Activated effector memory CD4-positive, alpha-beta T cell treated with Interleukin-2 at 50 U/mL for 16 hours (primary cell): ENCODE measurements around the gene GTPBP2.
"Not testable (repeated sequence)": the region's sequence is repeated elsewhere in the genome, so short reads cannot be mapped to it uniquely, and the experiment has no call there.

Source experiments
- DNase-seq: peaks from one replicate; pipeline ENCODE4 v3.0.0-alpha.2; 2020

GTPBP2 gene

DNA sequence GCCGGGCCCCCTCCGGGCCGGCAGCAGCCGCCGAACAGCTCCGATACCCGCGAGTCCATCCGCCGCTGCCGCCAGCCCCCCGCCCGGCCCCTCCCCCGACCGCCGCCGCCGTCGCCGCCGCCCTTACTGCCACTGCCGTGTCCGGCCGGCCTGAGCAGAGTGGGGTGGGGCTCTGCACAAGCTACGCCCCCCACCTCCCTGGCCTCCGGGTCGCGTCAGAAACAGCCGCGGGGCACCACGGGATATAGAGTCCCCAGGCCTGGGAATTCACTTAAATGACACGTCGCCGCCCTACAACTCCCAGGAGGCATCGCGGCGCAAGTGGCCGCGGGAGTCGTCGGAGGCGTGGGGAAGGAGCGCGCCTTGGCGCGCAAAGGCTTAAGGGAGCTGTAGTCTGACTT, at the start of gene GTPBP2:
GTPBP2 (minus strand) TSS at position 161 of the 401 bp plus-strand sequence; CDS start at position 59, 102 bp downstream.
- peak; percentile 94 for DNase-seq

DNA sequence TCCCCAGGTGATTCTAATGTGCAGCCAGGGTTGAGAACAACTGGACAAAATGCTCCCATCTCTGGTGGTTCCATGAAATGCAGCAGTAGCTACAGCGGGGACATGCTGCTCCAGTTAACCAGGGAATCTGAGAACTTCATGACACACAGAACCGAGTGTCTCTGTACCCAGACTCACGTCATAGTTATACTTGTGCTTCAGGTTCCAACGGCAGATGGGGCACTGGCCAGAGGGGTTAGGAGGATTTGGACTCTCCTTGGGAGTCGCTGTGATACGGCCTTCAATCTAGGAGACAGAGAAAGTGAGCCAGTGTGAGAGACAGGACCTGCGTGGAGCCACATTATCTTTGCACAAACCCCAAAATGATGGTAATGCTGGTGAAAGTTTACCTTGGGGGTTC, 49.3 kb upstream of the GTPBP2 start:
- DNase-seq, result no peak

DNA sequence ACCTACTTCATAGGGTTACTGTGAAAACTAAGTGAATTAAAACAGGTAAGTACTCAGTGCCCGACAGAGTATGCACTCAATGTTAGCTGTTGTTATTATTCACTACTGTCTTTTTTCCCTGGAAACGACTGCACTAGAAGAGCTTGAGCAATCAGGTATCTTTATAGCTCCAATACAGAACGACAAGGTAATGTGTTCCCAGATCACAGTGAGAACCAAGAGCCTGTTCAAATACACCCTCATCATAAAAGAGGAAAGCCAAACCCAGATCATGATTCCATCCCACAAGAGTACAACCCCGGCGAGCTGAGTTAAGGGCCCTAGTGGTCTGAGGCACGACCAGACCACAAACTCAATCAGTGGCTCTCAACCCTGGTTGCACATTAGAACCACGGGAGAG, 48.7 kb upstream of the GTPBP2 start:
- DNase-seq, result no peak

- no peak for DNase-seq
Measured at GRCh38 chr6:43676962-43677606, 48.0 kb upstream of the GTPBP2 start.

- no peak for DNase-seq
Measured at GRCh38 chr6:43674921-43675320, 45.9 kb upstream of the GTPBP2 start.

DNA sequence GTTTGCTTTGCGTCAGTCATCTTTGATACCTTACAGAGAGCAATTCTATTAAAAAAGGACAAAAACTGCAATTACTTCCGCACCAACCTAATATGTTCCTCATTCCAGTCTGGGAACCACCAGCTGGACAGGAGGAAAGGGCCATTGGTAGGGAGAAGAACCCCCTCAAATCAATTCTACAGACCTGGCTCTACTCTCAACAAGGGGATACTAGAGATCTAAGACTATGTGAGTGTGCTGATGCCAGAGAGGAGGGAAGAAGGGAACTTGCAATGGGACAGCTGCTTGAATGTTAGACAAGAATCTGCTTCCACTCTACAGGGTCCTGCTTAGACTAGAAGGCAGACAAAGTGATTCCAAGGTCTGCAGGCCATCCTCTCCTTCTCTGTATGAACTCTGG, 45.2 kb upstream of the GTPBP2 start:
- no peak for DNase-seq

DNA sequence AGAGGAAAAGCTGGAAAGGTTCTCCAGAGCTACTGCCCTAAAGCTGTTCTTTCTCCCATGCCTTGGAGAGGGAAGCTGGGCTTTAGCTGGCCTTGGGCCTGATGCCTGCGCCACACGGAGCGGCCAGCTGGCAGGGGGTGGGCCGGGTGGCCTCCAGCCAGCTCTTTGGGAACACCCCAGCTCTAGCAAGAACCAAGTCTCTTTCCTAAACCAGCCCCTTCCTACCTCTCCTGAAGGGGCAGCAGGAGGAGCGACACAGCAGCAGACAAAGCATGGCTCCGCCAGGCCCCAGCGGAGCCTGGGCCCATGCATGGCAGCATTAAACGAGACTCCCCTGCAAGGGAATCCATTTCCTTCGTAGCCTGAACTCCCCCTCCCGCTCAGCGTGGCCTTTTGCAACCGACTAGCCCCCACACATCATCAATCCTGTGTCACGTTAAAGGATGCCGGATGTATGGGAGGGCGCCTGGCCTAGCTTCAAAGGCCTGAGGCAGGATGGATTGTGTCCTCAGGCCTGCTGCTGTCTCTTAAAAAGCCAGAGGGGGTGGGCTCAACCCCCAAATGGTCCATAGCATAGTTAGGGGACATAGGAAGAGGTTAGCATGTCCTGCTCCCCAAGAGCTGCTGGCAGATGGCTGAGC, 44.5 kb upstream of the GTPBP2 start:
- no peak for DNase-seq

- no peak for DNase-seq
Measured at GRCh38 chr6:43671801-43672690, 43.0 kb upstream of the GTPBP2 start.

DNA sequence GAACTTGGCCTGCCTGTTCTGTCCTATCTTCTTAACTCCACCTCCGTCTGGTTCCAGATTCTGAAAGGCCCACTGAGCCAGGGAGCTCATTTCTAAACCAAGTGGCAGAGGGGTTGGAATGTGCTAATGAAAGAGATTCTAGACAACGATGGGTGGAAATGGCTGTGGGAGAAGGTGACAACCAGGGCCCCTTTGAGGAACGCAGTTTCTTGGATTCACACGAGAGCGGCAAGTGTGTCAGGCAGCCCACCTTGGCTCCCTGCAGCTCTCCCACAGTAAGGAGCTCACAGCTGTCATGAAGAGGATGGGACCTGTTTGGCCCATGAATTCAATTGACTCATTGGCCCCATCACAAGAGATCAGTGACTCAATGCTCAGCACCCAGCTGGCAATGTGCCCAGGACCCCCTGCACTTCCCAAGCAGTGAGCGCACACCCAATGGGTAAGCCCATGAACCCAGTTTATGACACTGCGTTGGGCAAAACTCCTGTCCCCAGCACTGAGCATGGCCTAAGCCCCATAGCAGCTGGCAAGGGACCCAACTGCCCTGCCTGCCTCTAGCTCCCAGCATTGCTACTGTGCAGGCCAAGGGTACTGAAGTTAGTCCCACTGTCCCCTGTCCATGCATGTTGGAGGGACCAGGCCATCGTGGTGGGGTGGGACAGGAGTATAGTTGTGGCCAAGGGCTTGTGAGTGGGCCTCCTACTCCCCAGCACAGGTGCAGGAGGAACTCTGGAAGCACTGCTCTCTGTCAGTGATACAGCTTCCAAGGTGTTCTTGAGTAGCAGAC, 42.1 kb upstream of the GTPBP2 start:
- no peak for DNase-seq

- no peak for DNase-seq
Measured at GRCh38 chr6:43670623-43670986, 41.5 kb upstream of the GTPBP2 start.

- DNase-seq, result no peak
Measured at GRCh38 chr6:43669922-43670622, 41.0 kb upstream of the GTPBP2 start.

DNA sequence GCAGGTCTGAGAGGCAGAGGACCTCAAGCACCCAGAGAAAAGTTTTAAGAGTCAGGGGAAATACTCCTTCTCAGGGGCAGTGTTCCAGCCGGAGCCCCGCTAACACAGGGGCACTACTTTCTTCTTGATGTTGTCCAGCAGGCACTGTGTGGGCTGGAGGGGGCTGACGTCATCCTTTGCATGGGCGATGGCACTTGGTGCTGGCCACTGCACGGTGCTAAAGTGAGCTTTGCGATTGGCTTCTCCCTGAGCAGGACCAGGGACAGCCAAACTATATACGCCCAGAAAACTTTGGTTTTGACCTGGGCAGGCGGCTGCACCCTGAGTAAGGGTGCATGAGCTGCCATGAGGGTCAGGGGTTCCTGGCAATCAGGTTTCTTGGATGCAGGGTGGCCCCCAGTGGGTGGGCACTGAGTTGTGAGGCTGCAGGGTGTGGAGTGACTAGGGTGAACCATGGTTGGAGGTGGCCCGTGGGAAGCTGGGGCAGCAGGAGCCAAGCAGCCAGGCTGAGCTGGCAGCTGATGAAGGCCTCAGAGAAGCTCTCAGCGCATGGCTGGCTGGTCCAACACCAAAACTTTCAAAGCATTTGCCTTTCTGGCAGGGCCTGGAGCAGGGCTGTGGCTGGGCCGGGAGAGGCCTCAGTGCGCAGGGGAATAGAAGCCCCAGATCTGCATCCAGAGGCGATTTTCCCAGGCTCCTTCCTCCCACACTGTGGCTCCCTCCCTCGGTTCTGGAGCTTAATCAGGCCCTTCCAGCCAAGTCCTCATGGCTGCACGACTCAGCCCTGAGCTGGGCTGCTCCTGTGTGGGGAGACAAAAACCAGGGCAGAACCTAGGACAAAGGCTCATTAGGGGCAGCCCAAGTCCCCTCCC, 40.2 kb upstream of the GTPBP2 start:
- DNase-seq, result no peak

DNA sequence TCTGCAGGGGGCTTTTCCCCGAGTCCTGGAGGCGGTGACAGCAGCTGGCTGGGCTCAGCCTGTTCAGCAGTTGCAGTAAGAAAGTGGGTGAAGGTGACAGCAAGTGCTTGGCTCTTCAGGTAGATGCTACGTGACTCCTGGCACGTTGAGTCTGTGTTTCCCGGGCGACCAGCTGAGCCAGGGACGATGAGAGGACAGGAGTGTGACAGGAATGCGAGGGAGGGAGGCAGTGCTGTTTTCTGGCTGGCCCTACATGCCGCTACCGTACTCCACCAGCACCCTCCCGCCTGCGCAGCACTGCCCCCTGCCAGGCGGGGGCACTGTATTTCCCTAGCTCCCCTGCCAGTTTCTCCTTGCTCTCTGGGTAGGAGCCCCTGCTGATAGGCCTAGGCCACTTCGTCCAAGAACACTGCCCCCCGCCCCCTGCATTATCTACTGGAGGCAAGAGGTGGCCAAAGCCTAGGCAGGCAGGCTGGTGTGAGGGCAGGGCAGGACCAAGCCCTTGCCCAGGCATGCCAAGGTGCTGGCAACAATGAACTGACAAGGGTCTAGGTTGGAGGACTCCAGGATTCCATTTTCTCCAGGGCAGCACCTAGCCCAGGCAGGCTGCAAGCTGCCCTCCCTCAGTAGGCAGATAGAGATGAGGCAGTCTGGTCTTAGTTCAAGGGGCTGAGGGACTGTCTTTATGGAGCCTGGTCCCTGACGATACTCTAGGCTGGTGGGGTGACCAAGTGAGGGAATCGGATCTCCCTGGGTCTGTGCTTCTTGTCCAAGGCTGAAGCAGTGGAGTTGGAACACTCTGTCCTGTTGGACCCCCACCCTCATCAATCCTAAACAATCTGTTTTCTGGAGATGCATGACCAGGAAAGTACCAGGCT, 39.3 kb upstream of the GTPBP2 start:
- DNase-seq, result peak; percentile 21

GRCh38 chr6:43667245-43668150, 38.4 kb upstream of the GTPBP2 start:
- peak; percentile 72 for DNase-seq

DNA sequence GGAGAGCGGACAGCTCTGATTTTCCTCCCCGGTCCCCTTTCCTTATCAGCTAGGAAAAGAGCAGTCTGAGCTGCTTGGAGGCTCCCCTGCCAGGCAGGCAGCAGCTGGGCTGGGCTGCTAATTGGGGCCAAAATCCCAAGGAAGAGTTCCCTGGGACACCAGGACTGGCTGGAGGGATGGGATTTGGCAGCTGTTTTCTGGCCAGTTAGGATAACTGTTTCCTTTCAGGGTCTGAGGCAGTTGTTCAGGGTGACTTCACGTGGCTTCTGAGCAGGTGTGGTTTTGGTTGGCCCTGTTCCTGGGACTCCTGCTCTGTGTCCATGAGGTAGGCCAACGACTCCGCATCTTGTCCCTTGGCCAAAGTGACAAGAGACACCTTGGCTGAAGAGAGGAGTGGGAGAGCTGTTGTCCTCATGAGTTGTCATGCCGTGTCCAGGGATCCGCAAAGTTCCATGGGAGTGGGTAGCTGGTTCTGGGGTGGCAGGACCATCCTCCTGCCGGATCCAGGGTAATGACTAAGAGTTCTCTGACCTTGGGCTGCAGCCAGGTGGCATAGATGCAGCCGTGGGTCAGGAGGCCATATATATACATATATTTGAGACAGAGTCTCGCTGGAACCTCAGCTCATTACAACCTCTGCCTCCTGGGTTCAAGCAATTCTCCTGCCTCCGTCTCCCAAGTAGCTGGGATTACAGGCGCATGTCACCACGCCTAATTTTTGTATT, 37.3 kb upstream of the GTPBP2 start:
- no peak for DNase-seq

DNA sequence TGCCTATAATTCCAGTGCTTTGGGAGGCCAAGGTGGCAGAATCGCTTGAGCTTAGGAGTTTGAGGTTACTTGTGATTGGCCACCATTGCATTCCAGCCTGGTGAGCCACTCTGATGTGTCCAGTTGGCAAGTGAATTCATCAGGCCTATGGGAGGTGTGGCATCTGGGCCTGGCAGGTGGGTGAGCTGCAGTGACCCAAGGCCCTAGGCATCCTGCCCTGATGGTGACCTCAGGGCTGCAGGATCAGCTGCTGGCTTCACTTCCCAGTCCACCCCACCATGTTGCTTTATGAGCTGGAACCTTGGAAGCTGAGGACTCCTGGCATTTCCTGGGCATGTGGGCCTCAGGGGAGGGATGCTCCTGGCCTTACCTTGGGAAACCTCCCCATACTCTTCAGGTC, 36.3 kb upstream of the GTPBP2 start:
- no peak for DNase-seq

- DNase-seq, result not testable (repeated sequence)
Measured at GRCh38 chr6:43662948-43663347, 33.9 kb upstream of the GTPBP2 start.

- no peak for DNase-seq
Measured at GRCh38 chr6:43658161-43658560, 29.1 kb upstream of the GTPBP2 start.
